ENCODE data around the gene METTL21A. TPM values are rescaled to one million over a fixed set of nuclear protein-coding genes. Genes with fewer than 3 reads are reported as not detected.
A peak's percentile ranks its signal among the peaks of the same experiment; 100 is the strongest.

The METTL21A gene
- total and polyA plus RNA-seq, 2 experiments from 2014 or later: 26.9 to 34.6 TPM

- H3K9me3 ChIP-seq (ENCODE audit: low read depth): no peaks in the 10 kb centered on the region
- no peak for DNase-seq (ENCODE audit: low spot score)
Measured at GRCh38 chr2:207621501-207622039, 3.6 kb downstream of the METTL21A start.

GRCh38 chr2:207619764-207620203 lies 5.4 kb downstream of the METTL21A start:
- Histone ChIP-seq H3K27me3 (no peaks in the 10 kb centered on the region), H3K36me3 (replicated peaks; ENCODE audit: insufficient read depth, low read depth) (no peaks in the 10 kb centered on the region), H3K9me2 (replicated peaks; ENCODE audit: insufficient read depth) (no peaks in the 10 kb centered on the region), H3K4me1 (ENCODE audit: insufficient read depth) (peaks cover 20% of the 10 kb centered on the region), H3K9me3 (ENCODE audit: low read depth) (no peaks in the 10 kb centered on the region), H3K4me3 (no peak overlapping the region), H3K4me2 (no peak overlapping the region), H2AFZ (no peak overlapping the region), H4K20me1 (ENCODE audit: insufficient read depth, poor library complexity, severe bottlenecking) (no peaks in the 10 kb centered on the region), H3K27ac (no peak overlapping the region), H3K79me2 (peaks cover 13% of the 10 kb centered on the region)
- TF ChIP-seq EZH2 (IDR thresholded peaks at IDR 0.05; ENCODE audit: borderline replicate concordance) (no peak), EZH2phosphoT487 (IDR thresholded peaks at IDR 0.05; ENCODE audit: low read depth, severe bottlenecking, unreplicated experiment) (no peak), CTCF (IDR thresholded peaks at IDR 0.05; ENCODE audit: poor library complexity) (no peak)
- no peak for DNase-seq (ENCODE audit: low spot score)
- 83% methylated on average over 4 of the region's 4 CpGs for WGBS (ENCODE audit: low lambda C conversion rate, missing lambda C conversion rate)

More at GRCh38 chr2:207621501-207622039, 3.6 kb downstream of the METTL21A start:
- 96% methylated on average over 10 of the region's 10 CpGs for WGBS (ENCODE audit: low lambda C conversion rate, missing lambda C conversion rate)
- no peaks in the 10 kb centered on the region for H3K9me2 ChIP-seq (replicated peaks; ENCODE audit: insufficient read depth)
- peaks cover 13% of the 10 kb centered on the region for H3K79me2 ChIP-seq
- H3K4me1 ChIP-seq (ENCODE audit: insufficient read depth): peaks cover 18% of the 10 kb centered on the region
- H4K20me1 ChIP-seq (ENCODE audit: insufficient read depth, poor library complexity, severe bottlenecking): no peaks in the 10 kb centered on the region
- no peak overlapping the region for H3K4me2 ChIP-seq
- H3K27me3 ChIP-seq: no peaks in the 10 kb centered on the region
- H2AFZ ChIP-seq: no peak overlapping the region
- no peak for TF ChIP-seq EZH2 (IDR thresholded peaks at IDR 0.05; ENCODE audit: borderline replicate concordance)
- TF ChIP-seq CTCF (IDR thresholded peaks at IDR 0.05; ENCODE audit: poor library complexity): no peak
- TF ChIP-seq EZH2phosphoT487 (IDR thresholded peaks at IDR 0.05; ENCODE audit: low read depth, severe bottlenecking, unreplicated experiment): no peak
- H3K36me3 ChIP-seq (replicated peaks; ENCODE audit: insufficient read depth, low read depth): no peaks in the 10 kb centered on the region
- H3K27ac ChIP-seq: no peak overlapping the region
- H3K4me3 ChIP-seq: no peak overlapping the region

- WGBS (ENCODE audit: low lambda C conversion rate, missing lambda C conversion rate): 48% methylated on average over 6 of the region's 6 CpGs
- H3K4me2 ChIP-seq: peak overlapping the region; percentile 39
- H3K4me1 ChIP-seq (ENCODE audit: insufficient read depth): peaks cover 13% of the 10 kb centered on the region
- no peaks in the 10 kb centered on the region for H4K20me1 ChIP-seq (ENCODE audit: insufficient read depth, poor library complexity, severe bottlenecking)
- H2AFZ ChIP-seq: no peak overlapping the region
- H3K4me3 ChIP-seq: no peak overlapping the region
- H3K27me3 ChIP-seq: no peaks in the 10 kb centered on the region
- peak; percentile 21 for DNase-seq (ENCODE audit: low spot score)
- TF ChIP-seq CTCF (IDR thresholded peaks at IDR 0.05; ENCODE audit: poor library complexity) (no peak), EZH2 (IDR thresholded peaks at IDR 0.05; ENCODE audit: borderline replicate concordance) (no peak), EZH2phosphoT487 (IDR thresholded peaks at IDR 0.05; ENCODE audit: low read depth, severe bottlenecking, unreplicated experiment) (no peak)
- no peaks in the 10 kb centered on the region for H3K9me2 ChIP-seq (replicated peaks; ENCODE audit: insufficient read depth)
- peak overlapping the region; percentile 83 for H3K27ac ChIP-seq
- no peaks in the 10 kb centered on the region for H3K79me2 ChIP-seq
- no peaks in the 10 kb centered on the region for H3K36me3 ChIP-seq (replicated peaks; ENCODE audit: insufficient read depth, low read depth)
- no peaks in the 10 kb centered on the region for H3K9me3 ChIP-seq (ENCODE audit: low read depth)
Measured at GRCh38 chr2:207617011-207617671, 8.1 kb downstream of the METTL21A start.

All from hepatocyte (in vitro differentiated cells).